HFFc6 (cell line): ENCODE data around the gene TBC1D25. TPM values are rescaled to one million over a fixed set of nuclear protein-coding genes. Genes with fewer than 3 reads are reported as not detected.

Source experiments
- DNase-seq: peaks from one replicate; pipeline ENCODE4 v3.0.0-alpha.2; 2018
- H3K27ac Mint-ChIP-seq: 2 replicates; pipeline ENCODE4 v1.8.0; 2020; ENCODE audit warnings: mild to moderate bottlenecking, mixed read lengths
- H3K27me3 Mint-ChIP-seq: 2 replicates; pipeline ENCODE4 v1.8.0; 2021; ENCODE audit warnings: mild to moderate bottlenecking, moderate library complexity, mixed read lengths; ENCODE audit not compliant: insufficient read depth
- H3K36me3 Mint-ChIP-seq: 2 replicates; pipeline ENCODE4 v1.8.0; 2021; ENCODE audit warnings: low read depth, mixed read lengths
- H3K4me1 Mint-ChIP-seq: 2 replicates; pipeline ENCODE4 v1.8.0; 2020; ENCODE audit warnings: low read depth, mixed read lengths
- H3K4me3 Mint-ChIP-seq: 2 replicates; pipeline ENCODE4 v1.8.0; 2020; ENCODE audit warnings: mild to moderate bottlenecking, moderate library complexity, mixed read lengths
- H3K9me3 Mint-ChIP-seq: 2 replicates; pipeline ENCODE4 v1.8.0; 2020; ENCODE audit warnings: mild to moderate bottlenecking, mixed read lengths
- CTCF ChIP-seq: fragments of 200-600 bp; sonication (generic); IDR thresholded peaks from 2 replicates; pipeline ENCODE4 v1.5.0; 2021; ENCODE audit warnings: antibody characterized with exemption, mild to moderate bottlenecking
- total RNA-seq, 6 experiments: library from RNA; stranded (reverse); fragmentation: NEBNext Ultra II Directional; extraction: Animal tissue kit (Norgen Biotek cat#: 25700); gene quantifications; 2 replicates in 1 of 6; 3 replicates in 5 of 6; pipeline ENCODE4 v1.2.3, GENCODE V29; 2021

The TBC1D25 gene
- total RNA-seq, 6 experiments from 2014 or later, result 13.0 to 15.3 (median 13.8) TPM

DNA sequence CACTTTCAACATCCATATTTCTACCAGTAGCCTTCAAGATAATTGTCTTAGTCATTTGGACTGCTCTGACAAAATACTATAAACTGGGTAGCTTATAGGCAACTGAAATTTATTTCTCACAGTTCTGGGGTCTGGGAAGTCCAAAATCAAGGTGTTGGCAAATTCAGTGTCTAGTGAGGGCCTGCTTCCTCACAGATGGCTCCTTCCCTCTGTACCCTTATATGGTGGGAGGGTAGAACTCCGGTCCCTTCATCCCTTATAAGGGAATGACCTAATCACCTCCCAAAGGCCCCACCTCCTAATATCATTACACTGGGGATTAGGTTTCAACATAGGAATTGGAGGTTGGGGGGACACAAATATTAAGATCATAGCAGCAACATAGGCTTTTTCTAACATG, 7.4 kb upstream of the TBC1D25 start:
- H3K4me1 Mint-ChIP-seq, result peaks cover 14% of the 10 kb centered on the region
- no peaks in the 10 kb centered on the region for H3K9me3 Mint-ChIP-seq
- peak overlapping the region; percentile 98 for H3K27ac Mint-ChIP-seq
- peak overlapping the region; percentile 70 for H3K4me3 Mint-ChIP-seq
- TF ChIP-seq CTCF, result no peak
- H3K27me3 Mint-ChIP-seq, result peaks cover 2% of the 10 kb centered on the region; the same call in 1 of the 2 replicates
- H3K36me3 Mint-ChIP-seq, result peaks cover 7% of the 10 kb centered on the region; the same call in 1 of the 2 replicates
- DNase-seq, result no peak

DNA sequence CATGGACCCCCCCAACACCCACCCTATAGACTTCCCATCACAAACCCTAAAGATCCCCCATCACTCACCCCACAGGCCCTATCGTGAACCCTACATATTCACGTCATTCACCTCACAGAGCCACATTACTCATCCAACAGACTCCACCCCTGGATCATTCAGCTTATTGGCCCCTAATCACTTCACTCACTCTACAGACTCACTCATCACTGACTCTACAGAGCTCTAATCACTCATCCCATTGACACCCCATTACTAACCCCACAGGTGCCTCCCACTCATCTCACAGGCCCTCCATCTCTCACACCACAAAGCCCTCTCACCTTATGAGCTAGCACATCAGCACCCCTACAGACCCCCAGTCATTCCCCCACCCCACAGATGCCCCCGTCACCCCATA, 6.3 kb upstream of the TBC1D25 start:
- H3K4me3 Mint-ChIP-seq, result no peak overlapping the region
- no peak for DNase-seq
- peaks cover 2% of the 10 kb centered on the region; the same call in 1 of the 2 replicates for H3K27me3 Mint-ChIP-seq
- H3K4me1 Mint-ChIP-seq, result peaks cover 14% of the 10 kb centered on the region
- no peak for TF ChIP-seq CTCF
- no peaks in the 10 kb centered on the region for H3K9me3 Mint-ChIP-seq
- no peak overlapping the region for H3K27ac Mint-ChIP-seq
- H3K36me3 Mint-ChIP-seq, result peaks cover 7% of the 10 kb centered on the region; the same call in 1 of the 2 replicates

GRCh38 chrX:48538641-48539344, 721 bp upstream of the TBC1D25 start:
- H3K4me1 Mint-ChIP-seq, result peaks cover 10% of the 10 kb centered on the region
- DNase-seq, result no peak
- TF ChIP-seq CTCF, result no peak
- H3K4me3 Mint-ChIP-seq, result peak overlapping the region; percentile 86
- peaks cover 6% of the 10 kb centered on the region; the same call in 1 of the 2 replicates for H3K36me3 Mint-ChIP-seq
- peak overlapping the region; percentile 69 for H3K27ac Mint-ChIP-seq
- H3K27me3 Mint-ChIP-seq, result no peaks in the 10 kb centered on the region; the same call in 1 of the 2 replicates
- no peaks in the 10 kb centered on the region for H3K9me3 Mint-ChIP-seq

- no peaks in the 10 kb centered on the region; the same call in 1 of the 2 replicates for H3K27me3 Mint-ChIP-seq
- H3K4me3 Mint-ChIP-seq, result peak overlapping the region; percentile 86
- H3K4me1 Mint-ChIP-seq, result peaks cover 10% of the 10 kb centered on the region
- H3K36me3 Mint-ChIP-seq, result peaks cover 6% of the 10 kb centered on the region; the same call in 1 of the 2 replicates
- H3K27ac Mint-ChIP-seq, result peak overlapping the region; percentile 69
- TF ChIP-seq CTCF, result peak; percentile 6; the same call in 1 of the 2 replicates
- no peaks in the 10 kb centered on the region for H3K9me3 Mint-ChIP-seq
- DNase-seq, result peak; percentile 1
Measured at GRCh38 chrX:48540028-48540375, 488 bp downstream of the TBC1D25 start.

DNA sequence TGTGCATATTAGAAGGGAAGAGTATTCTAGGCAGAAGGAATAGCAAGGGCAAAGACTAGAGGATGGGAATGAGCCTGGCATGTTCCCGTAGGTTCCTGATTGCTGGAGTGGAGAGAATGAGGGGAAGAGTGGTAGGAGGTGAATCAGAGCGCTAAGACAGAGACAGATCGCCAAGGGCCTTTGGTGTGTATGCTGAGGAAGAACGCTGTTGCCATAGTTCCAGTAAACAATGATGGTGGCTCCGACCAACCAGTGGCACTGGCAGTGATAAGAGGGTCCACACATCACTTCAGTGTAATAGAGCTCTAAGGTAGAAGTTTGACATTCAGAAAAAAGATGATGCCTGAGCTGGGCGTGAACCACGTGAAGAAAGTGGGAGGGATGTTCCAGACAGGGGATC, 966 bp downstream of the TBC1D25 start:
- H3K4me1 Mint-ChIP-seq, result peaks cover 10% of the 10 kb centered on the region
- peaks cover 8% of the 10 kb centered on the region; the same call in 1 of the 2 replicates for H3K36me3 Mint-ChIP-seq
- TF ChIP-seq CTCF, result no peak
- H3K9me3 Mint-ChIP-seq, result no peaks in the 10 kb centered on the region
- H3K4me3 Mint-ChIP-seq, result peak overlapping the region; percentile 86
- DNase-seq, result no peak
- H3K27ac Mint-ChIP-seq, result peak overlapping the region; percentile 69
- H3K27me3 Mint-ChIP-seq, result no peaks in the 10 kb centered on the region; the same call in 1 of the 2 replicates
